ENCODE data around the gene SF3A2. TPM values are rescaled to one million over a fixed set of nuclear protein-coding genes. Genes with fewer than 3 reads are reported as not detected.

Gene SF3A2
- total RNA-seq, 4 donors from 2014 or later = 25.7 to 39.8 (median 30.3) TPM

DNA sequence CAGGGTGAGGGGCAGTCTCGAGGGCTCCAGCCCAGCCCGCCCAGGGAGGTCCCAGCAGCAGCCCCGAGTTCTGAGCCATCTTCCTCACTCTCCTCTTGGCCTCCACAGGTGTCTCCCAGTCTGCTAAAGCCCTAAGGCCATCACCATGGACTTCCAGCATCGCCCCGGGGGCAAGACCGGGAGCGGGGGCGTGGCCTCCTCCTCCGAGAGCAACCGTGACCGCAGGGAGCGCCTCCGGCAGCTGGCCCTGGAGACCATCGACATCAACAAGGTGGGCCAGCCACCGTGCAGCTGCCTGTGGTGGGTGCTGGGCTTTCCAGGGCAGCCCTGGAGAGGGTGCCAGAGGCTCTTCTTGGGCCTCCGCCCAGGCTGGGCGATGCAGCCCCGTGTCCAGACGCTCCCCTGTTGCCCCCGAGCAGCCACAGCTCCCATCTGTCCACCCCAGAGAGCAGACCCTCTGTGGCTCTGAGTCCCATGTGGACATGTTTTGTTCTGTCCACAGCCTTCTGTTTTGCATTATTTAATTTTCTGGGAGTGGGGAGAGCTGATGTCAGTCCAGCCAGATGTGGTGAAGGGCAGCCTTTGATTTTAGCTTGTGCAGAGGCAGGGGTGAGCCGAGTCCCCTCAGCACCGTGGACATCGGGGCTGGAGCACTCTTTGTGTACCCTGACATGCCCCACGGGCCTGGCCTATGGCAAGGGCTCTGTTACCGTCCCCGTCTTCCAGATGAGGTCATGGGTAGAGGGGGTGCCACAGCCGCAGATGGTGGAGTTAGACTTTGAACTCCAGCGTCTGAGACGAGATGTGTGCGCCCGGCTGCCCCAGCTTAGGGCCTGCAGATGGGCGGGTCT, 6.9 kb downstream of the SF3A2 start:
- Histone ChIP-seq H3K4me3 (replicated peaks in 1 of 3) (no peak overlapping the region), H3K36me3 (peaks cover 48 to 51% of the 10 kb centered on the region in 2 donors), H3K27me3 (no peaks in the 10 kb centered on the region), H3K27ac (no peak overlapping the region), H3K4me1 (peaks cover 34 to 36% of the 10 kb centered on the region in 2 donors), H3K9me3 (no peaks in the 10 kb centered on the region)
- intact Hi-C loops (cut with DNase I) = no loop called here
- DNase-seq = no peak
- 88 to 90% methylated on average over 23 to 28 of the region's 32 CpGs for WGBS, 2 donors
- TF ChIP-seq, protein P1, sequence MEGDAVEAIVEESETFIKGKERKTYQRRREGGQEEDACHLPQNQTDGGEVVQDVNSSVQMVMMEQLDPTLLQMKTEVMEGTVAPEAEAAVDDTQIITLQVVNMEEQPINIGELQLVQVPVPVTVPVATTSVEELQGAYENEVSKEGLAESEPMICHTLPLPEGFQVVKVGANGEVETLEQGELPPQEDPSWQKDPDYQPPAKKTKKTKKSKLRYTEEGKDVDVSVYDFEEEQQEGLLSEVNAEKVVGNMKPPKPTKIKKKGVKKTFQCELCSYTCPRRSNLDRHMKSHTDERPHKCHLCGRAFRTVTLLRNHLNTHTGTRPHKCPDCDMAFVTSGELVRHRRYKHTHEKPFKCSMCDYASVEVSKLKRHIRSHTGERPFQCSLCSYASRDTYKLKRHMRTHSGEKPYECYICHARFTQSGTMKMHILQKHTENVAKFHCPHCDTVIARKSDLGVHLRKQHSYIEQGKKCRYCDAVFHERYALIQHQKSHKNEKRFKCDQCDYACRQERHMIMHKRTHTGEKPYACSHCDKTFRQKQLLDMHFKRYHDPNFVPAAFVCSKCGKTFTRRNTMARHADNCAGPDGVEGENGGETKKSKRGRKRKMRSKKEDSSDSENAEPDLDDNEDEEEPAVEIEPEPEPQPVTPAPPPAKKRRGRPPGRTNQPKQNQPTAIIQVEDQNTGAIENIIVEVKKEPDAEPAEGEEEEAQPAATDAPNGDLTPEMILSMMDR (IDR thresholded peaks at IDR 0.05) = no peak
- TF ChIP-seq POLR2A (IDR thresholded peaks at IDR 0.05) = no peak

DNA sequence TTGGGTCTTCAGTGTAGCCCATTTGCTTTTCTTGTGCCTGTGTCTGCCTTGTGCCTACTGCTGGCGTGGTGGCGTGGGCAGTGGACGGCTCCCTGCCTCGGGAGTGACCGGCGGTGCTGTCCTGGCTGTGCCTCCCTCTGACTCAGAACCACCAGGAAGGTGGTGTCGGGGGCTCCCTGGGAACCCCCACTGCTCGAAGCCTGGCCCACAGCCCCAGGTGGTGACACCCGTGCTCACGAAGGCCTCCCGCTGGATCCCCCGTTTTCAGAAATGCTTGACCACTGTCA, 7.4 kb downstream of the SF3A2 start:
- H3K4me3 ChIP-seq (replicated peaks in 1 of 3) = no peak overlapping the region
- no peak overlapping the region for H3K27ac ChIP-seq
- no peaks in the 10 kb centered on the region for H3K27me3 ChIP-seq
- no peak for DNase-seq
- intact Hi-C loops (cut with DNase I) = no loop called here
- H3K36me3 ChIP-seq = peaks cover 48 to 51% of the 10 kb centered on the region in 2 donors
- peaks cover 28 to 31% of the 10 kb centered on the region in 2 donors for H3K4me1 ChIP-seq
- 97 to 100% methylated on average over 1 to 10 of the region's 12 CpGs for WGBS, 2 donors
- no peaks in the 10 kb centered on the region for H3K9me3 ChIP-seq
- TF ChIP-seq, protein P1 (IDR thresholded peaks at IDR 0.05) = no peak
- no peak for TF ChIP-seq POLR2A (IDR thresholded peaks at IDR 0.05)

DNA sequence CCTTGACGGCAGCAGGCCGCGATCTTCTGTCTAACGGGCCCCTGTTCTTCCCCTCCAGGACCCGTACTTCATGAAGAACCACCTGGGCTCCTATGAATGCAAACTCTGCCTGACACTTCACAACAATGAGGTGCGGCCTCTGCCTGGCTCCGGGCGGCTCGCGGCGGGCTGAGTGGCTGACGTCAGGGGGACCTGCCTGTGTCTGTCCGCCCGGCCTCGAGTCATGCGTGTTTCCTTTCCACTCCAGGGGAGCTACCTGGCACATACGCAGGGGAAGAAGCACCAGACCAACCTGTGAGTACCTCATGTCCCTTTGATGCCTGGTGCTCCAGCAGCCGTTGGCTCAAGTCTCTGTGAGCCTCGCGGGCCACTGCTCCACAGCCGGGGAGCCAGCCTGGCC, 7.9 kb downstream of the SF3A2 start:
- Histone ChIP-seq H3K4me3 (replicated peaks in 1 of 3) (no peak overlapping the region), H3K9me3 (no peaks in the 10 kb centered on the region), H3K4me1 (peaks cover 24 to 26% of the 10 kb centered on the region in 2 donors), H3K27me3 (no peaks in the 10 kb centered on the region), H3K36me3 (peaks cover 48 to 51% of the 10 kb centered on the region in 2 donors), H3K27ac (no peak overlapping the region)
- 86% methylated on average over 18 to 20 of the region's 21 CpGs for WGBS, 2 donors
- TF ChIP-seq, protein P1 (IDR thresholded peaks at IDR 0.05) = no peak
- TF ChIP-seq POLR2A (IDR thresholded peaks at IDR 0.05) = no peak
- DNase-seq = no peak
- intact Hi-C loops (cut with DNase I) = no loop called here

DNA sequence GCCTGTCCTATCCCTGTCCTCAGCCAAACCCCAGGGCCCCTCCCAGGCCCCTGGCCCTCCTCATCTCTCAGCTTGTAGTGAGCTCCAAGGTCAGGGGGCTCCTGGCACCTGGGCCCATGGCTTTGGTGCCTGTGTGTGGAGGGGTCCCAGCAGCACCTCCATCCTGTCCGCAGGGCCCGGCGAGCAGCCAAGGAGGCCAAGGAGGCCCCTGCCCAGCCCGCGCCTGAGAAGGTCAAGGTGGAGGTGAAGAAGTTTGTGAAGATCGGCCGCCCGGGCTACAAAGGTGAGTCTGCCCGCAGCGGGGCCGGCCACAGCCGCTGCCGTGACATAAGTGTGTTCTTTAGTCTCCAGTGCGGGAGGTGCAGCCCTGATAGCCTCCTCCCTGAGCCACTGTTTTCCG, 8.6 kb downstream of the SF3A2 start:
- intact Hi-C loops (cut with DNase I) = no loop called here

More for the DNA sequence above, 8.6 kb downstream of the SF3A2 start:
- Histone ChIP-seq H3K36me3 (peaks cover 48 to 51% of the 10 kb centered on the region in 2 donors), H3K4me3 (replicated peaks in 1 of 3) (no peak overlapping the region), H3K9me3 (no peaks in the 10 kb centered on the region), H3K27ac (no peak overlapping the region), H3K27me3 (no peaks in the 10 kb centered on the region), H3K4me1 (peaks cover 20 to 22% of the 10 kb centered on the region in 2 donors)
- no peak for TF ChIP-seq POLR2A (IDR thresholded peaks at IDR 0.05)
- TF ChIP-seq, protein P1 (IDR thresholded peaks at IDR 0.05) = no peak
- WGBS, 2 donors = 94% methylated on average over 15 of the region's 15 CpGs; no CpG with 5 or more reads in 1 of the 2 donors
- DNase-seq = no peak
